Loucy (cell line): ENCODE measurements around the gene MYO3B.

Source experiments
- CTCF ChIP-seq: fragments of 200-600 bp; sonication (generic); conservative IDR thresholded peaks from 2 replicates; pipeline ENCODE4 v1.5.1; 2014; ENCODE audit warnings: mild to moderate bottlenecking, antibody characterized with exemption, low read length
- EZH2phosphoT487 ChIP-seq: fragments of 200-600 bp; IDR thresholded peaks from 2 replicates; pipeline ENCODE4 v1.6.1; 2018; ENCODE audit warnings: antibody characterized with exemption, mild to moderate bottlenecking, moderate library complexity, borderline replicate concordance

- no peak for TF ChIP-seq EZH2phosphoT487
- no peak for TF ChIP-seq CTCF
These were observed 285.2 kb downstream of the MYO3B start for GRCh38 chr2:170463206-170463537.
